Kidney epithelial cell (primary cell): Measurements from ENCODE around the gene MAP7D2. TPM values are rescaled to one million over a fixed set of nuclear protein-coding genes. Genes with fewer than 3 reads are reported as not detected.

Source experiments
- DNase-seq: peaks from one replicate; pipeline ENCODE4 v3.0.0-alpha.2; 2010; ENCODE audit warnings: low read depth
- H3K27me3 ChIP-seq: 2 replicates; pipeline ENCODE4 v1.6.0; 2011; ENCODE audit warnings: low read length; ENCODE audit not compliant: control insufficient read depth, insufficient read depth
- H3K36me3 ChIP-seq: 2 replicates; pipeline ENCODE4 v1.5.1; 2011; ENCODE audit warnings: low read length; ENCODE audit not compliant: control insufficient read depth, insufficient read depth
- H3K4me3 ChIP-seq: 2 replicates; pipeline ENCODE4 v1.5.1; 2011; ENCODE audit warnings: low read depth, mild to moderate bottlenecking, control low read depth, low read length
- total RNA-seq: library from RNA; depleted of rRNA; stranded (reverse); fragments of >200 nt; gene quantifications from 2 replicates; pipeline ENCODE4 v1.2.3, GENCODE V29; 2015
- TF ChIP-seq, protein P1 (sequence below): IDR thresholded peaks from 2 replicates; pipeline ENCODE4 v1.5.1; 2011; ENCODE audit warnings: mild to moderate bottlenecking, moderate library complexity, low read length, control low read depth, inconsistent platforms; ENCODE audit not compliant: insufficient read depth, poor library complexity, severe bottlenecking

MAP7D2 gene
- total RNA-seq, 1 donor from 2014 or later, result 2.0 TPM

DNA sequence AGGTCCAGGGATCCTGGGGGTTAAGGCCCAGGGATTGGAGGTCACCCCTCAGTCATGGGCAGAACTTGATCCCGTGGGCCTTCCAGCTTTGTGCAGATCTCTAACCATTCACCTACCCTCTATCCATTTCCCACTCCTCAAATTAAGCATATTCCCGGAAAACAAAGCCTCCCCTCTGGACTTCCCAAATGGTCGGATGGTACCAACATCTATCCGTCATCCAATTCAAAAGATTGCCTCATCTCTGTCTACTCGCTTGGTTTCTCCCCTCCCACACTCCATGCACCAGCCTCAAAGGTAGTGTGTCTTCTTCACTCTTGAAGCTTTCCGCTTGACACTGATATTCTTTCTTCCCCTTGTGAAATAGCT is 125.4 kb downstream of the MAP7D2 start:
- H3K27me3 ChIP-seq, result no peaks in the 10 kb centered on the region
- H3K4me3 ChIP-seq, result peak overlapping the region; percentile 27
- H3K36me3 ChIP-seq, result no peaks in the 10 kb centered on the region
- TF ChIP-seq, protein P1, sequence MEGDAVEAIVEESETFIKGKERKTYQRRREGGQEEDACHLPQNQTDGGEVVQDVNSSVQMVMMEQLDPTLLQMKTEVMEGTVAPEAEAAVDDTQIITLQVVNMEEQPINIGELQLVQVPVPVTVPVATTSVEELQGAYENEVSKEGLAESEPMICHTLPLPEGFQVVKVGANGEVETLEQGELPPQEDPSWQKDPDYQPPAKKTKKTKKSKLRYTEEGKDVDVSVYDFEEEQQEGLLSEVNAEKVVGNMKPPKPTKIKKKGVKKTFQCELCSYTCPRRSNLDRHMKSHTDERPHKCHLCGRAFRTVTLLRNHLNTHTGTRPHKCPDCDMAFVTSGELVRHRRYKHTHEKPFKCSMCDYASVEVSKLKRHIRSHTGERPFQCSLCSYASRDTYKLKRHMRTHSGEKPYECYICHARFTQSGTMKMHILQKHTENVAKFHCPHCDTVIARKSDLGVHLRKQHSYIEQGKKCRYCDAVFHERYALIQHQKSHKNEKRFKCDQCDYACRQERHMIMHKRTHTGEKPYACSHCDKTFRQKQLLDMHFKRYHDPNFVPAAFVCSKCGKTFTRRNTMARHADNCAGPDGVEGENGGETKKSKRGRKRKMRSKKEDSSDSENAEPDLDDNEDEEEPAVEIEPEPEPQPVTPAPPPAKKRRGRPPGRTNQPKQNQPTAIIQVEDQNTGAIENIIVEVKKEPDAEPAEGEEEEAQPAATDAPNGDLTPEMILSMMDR, result no peak
- DNase-seq, result no peak

- Histone ChIP-seq H3K36me3 (no peaks in the 10 kb centered on the region), H3K4me3 (peak within 1 kb of the TSS; percentile 78), H3K27me3 (no peaks in the 10 kb centered on the region)
- TF ChIP-seq, protein P1, result peak; percentile 30
- DNase-seq, result peak; percentile 34
Observed at GRCh38 chrX:19990556-19991349, 126.0 kb downstream of the MAP7D2 start, which contains the start of gene BCLAF3. TSS of gene BCLAF3 (minus strand) at chrX:19991061. CDS start at chrX:19970264, 20,797 bp downstream.

GRCh38 chrX:19990151-19990555 is 126.6 kb downstream of the MAP7D2 start:
- H3K27me3 ChIP-seq, result no peaks in the 10 kb centered on the region
- TF ChIP-seq, protein P1, result no peak
- H3K4me3 ChIP-seq, result peak overlapping the region; percentile 78
- H3K36me3 ChIP-seq, result no peaks in the 10 kb centered on the region
- no peak for DNase-seq

GRCh38 chrX:19987856-19988255 is 128.9 kb downstream of the MAP7D2 start:
- H3K4me3 ChIP-seq, result no peak overlapping the region

GRCh38 chrX:19986531-19986930 is 130.2 kb downstream of the MAP7D2 start:
- no peak for DNase-seq
- Histone ChIP-seq H3K4me3 (no peak overlapping the region), H3K27me3 (no peaks in the 10 kb centered on the region), H3K36me3 (no peaks in the 10 kb centered on the region)
- TF ChIP-seq, protein P1, result no peak

More at GRCh38 chrX:19987856-19988255, 128.9 kb downstream of the MAP7D2 start:
- H3K27me3 ChIP-seq, result no peaks in the 10 kb centered on the region
- no peak for DNase-seq
- TF ChIP-seq, protein P1, result no peak
- no peaks in the 10 kb centered on the region for H3K36me3 ChIP-seq
